GM12864 (cell line): ENCODE data around the gene DEPDC4.
"Not testable (repeated sequence)": the region's sequence is repeated elsewhere in the genome, so short reads cannot be mapped to it uniquely, and the experiment has no call there.

ENCODE experiments used
- DNase-seq: peaks from one replicate; pipeline ENCODE4 v3.0.0-alpha.2; 2011; ENCODE audit warnings: low read depth
- H3K4me3 ChIP-seq: 2 replicates; pipeline ENCODE4 v1.5.1; 2011; ENCODE audit warnings: mild to moderate bottlenecking, low read depth, low read length, control low read depth
- TF ChIP-seq, protein P1 (sequence below): IDR thresholded peaks from 2 replicates; pipeline ENCODE4 v1.5.1; 2011; ENCODE audit warnings: low read depth, mild to moderate bottlenecking, moderate library complexity, low read length, control low read depth, inconsistent platforms; ENCODE audit errors: missing control alignments

DEPDC4 gene

GRCh38 chr12:100293017-100293416 is 26.1 kb upstream of the DEPDC4 start:
- DNase-seq: no peak
- TF ChIP-seq, protein P1, sequence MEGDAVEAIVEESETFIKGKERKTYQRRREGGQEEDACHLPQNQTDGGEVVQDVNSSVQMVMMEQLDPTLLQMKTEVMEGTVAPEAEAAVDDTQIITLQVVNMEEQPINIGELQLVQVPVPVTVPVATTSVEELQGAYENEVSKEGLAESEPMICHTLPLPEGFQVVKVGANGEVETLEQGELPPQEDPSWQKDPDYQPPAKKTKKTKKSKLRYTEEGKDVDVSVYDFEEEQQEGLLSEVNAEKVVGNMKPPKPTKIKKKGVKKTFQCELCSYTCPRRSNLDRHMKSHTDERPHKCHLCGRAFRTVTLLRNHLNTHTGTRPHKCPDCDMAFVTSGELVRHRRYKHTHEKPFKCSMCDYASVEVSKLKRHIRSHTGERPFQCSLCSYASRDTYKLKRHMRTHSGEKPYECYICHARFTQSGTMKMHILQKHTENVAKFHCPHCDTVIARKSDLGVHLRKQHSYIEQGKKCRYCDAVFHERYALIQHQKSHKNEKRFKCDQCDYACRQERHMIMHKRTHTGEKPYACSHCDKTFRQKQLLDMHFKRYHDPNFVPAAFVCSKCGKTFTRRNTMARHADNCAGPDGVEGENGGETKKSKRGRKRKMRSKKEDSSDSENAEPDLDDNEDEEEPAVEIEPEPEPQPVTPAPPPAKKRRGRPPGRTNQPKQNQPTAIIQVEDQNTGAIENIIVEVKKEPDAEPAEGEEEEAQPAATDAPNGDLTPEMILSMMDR: no peak
- no peak overlapping the region for H3K4me3 ChIP-seq

DNA sequence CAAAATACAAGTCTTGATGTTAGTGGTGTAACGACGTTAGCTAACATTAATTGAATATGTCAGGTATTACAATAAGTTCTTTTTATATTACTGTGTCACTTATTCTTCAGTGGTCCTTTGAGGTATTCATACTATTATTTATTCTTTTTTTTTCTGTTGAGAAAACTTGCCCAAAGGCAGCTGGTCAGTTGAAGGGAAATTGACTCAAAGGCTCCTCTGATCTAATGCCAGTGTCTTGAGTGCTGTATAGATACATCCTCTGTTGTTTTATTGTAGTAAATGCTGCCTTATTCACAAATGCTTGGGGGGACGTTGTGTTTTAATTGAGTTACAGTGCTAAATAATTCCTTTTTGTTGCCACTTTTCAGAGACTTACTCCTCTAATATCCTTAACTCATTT is 23.1 kb upstream of the DEPDC4 start:
- DNase-seq: no peak
- TF ChIP-seq, protein P1: no peak
- H3K4me3 ChIP-seq: no peak overlapping the region

GRCh38 chr12:100289038-100289437 is 22.2 kb upstream of the DEPDC4 start:
- H3K4me3 ChIP-seq: no peak overlapping the region
- no peak for DNase-seq
- TF ChIP-seq, protein P1: no peak

GRCh38 chr12:100284556-100284955 is 17.7 kb upstream of the DEPDC4 start:
- DNase-seq, H3K4me3 ChIP-seq: not testable (repeated sequence)

DNA sequence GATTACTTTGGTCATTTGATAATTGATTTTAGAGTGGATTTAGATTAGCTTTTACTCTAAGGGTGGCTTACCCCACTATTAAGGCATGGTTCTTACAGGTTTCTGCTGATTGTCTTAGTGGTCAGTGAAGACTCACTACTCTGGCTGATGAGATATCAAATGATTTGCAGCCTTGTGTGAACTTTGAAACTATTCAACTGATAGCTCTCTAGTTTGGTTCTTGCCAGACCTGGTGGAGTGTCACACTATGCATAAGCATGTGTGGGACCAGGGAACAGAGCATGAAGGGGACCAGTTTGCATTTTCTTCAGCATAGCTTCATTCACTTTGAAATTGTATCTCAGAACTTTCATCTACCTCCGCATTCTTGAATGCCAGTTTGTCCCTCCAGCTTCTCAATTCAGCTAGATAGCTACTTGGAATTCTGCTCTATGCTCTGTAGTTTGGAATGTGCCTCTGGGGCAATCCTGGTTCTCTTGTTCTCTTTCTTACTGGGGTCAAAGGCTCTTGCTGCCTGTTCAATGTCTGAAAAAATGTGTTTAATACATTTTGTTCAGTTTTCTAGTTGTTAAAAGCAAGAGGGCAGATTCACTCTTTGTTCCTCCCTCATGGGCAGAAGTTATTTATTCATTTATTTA is 12.8 kb upstream of the DEPDC4 start:
- TF ChIP-seq, protein P1: no peak
- no peak overlapping the region for H3K4me3 ChIP-seq
- DNase-seq: no peak

GRCh38 chr12:100279159-100279558 is 12.3 kb upstream of the DEPDC4 start:
- TF ChIP-seq, protein P1: no peak
- no peak for DNase-seq
- H3K4me3 ChIP-seq: no peak overlapping the region

DNA sequence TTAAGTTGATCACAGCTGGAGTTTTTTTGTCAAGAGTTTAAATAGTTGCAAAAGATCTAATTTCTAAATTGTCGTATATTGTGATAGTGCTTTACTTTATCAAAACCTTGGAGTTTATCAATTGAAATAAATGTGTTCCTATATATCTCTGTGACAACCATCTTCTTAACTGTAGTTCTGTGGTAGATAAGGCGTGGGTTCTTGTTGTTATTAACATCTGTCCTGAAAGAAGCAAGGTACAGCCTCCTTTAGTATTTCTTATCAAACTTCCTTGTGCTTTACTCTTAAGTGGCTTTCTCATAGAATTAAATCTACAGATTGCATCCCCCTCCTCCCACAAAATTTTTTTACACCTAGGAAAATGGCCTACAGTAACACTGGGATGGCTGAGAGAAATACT is 7.4 kb upstream of the DEPDC4 start:
- no peak for DNase-seq
- TF ChIP-seq, protein P1: no peak
- H3K4me3 ChIP-seq: no peak overlapping the region
